ENCODE results near the gene MINAR1. TPM values are rescaled to one million over a fixed set of nuclear protein-coding genes. Genes with fewer than 3 reads are reported as not detected.

Gene MINAR1, protein sequence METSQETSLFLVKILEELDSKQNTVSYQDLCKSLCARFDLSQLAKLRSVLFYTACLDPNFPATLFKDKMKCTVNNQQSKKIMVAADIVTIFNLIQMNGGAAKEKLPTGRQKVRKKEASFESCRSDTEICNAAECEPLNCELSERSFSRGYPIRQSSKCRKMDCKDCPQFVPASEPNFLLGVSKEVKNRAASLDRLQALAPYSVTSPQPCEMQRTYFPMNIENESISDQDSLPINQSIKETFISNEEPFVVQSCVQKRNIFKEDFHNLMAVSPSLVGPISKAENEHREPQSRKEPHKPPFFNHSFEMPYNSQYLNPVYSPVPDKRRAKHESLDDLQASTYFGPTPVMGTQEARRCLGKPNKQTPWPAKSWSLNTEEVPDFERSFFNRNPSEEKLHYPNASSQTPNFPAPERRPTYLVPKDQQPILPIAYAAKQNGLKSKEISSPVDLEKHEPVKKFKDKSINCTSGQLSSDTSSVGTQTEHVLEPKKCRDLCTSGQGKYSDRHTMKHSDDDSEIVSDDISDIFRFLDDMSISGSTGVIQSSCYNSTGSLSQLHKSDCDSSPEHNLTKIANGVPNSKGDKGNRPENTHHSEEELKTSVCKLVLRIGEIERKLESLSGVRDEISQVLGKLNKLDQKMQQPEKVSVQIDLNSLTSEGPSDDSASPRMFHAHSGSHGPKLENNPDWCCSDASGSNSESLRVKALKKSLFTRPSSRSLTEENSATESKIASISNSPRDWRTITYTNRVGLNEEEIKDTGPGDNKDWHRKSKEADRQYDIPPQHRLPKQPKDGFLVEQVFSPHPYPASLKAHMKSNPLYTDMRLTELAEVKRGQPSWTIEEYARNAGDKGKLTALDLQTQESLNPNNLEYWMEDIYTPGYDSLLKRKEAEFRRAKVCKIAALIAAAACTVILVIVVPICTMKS
- polyA plus RNA-seq (2012; ENCODE audit: low read depth, missing spikeins) = 0.09 TPM

DNA sequence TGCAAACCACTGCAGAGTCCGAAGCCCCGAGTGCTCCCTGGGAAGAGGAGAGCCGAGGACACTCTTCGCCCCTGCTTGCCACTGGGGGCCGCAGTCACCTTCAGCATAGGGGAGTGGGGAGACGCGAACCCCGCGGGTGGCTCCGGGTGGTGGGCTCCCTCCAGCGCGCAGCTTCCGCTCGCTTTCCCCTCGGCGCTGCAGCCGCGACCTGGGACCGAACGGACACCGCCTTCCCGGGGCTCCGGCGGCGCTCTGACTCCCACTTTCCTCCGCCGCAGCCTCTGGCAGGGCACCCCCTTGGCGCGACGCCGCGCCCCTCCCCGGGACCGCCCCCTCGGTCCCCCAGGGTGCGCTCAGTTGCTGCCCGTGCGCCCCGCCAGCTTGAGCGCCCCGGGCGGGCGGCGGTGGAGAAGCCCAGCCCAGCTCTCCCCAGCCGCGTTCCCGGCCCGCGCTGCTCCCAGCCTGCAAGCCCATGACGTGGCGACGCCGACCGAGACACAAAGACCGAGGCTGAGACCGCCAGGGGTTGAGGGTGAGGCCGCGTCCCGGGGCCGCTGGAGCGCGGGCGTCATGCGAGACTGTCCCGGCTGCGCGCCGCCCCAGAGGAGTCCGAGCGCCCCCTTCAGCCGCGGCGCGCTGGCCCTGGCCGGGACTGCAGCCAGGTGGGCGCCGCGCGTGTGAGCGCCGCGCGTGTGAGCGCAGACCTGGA lies at the start of gene MINAR1:
MINAR1 (plus strand) TSS at position 701 of the 709 bp plus-strand sequence. CDS start 23,812 bp downstream, outside the sequence.
- TF ChIP-seq SPI1 (IDR thresholded peaks at IDR 0.05; ENCODE audit: low read depth, low read length) (no peak), PAX5 (IDR thresholded peaks at IDR 0.05; ENCODE audit: insufficient read depth, low read length, severe bottlenecking) (no peak), POU2F2 (IDR thresholded peaks at IDR 0.05; ENCODE audit: low read depth, low read length) (no peak), TAF1 (IDR thresholded peaks at IDR 0.05; ENCODE audit: low read depth, low read length) (no peak)
- peak; percentile 29 for DNase-seq (ENCODE audit: insufficient read length, low spot score)
- FAIRE-seq = no peak

DNA sequence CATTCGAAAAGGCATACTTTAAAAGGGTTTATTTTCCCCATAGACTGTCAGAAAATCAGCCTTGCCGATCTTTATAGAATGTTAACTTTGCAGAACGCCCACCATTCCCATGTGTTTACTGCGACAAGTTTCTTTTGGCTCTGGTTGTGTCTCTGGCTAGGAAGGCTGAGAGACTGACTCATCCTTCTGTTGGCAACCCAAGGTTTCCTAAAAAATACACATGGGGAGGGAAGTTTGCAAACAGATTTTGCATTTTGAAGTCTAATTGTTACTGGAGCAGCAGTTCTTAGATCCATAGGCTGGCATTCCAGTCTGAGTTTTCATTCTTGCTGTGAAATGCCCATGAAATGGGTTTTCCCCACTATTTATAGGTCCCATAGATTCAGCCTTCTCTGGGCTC lies 37.9 kb upstream of the MINAR1 start:
- FAIRE-seq = no peak
- no peak for TF ChIP-seq TAF1 (IDR thresholded peaks at IDR 0.05; ENCODE audit: low read depth, low read length)
- no peak for TF ChIP-seq SPI1 (IDR thresholded peaks at IDR 0.05; ENCODE audit: low read depth, low read length)
- no peak for TF ChIP-seq POLR2A (IDR thresholded peaks at IDR 0.05; ENCODE audit: low read depth, low read length)
- no peak for TF ChIP-seq POLR2AphosphoS5 (IDR thresholded peaks at IDR 0.05; ENCODE audit: low read depth, low read length)
- TF ChIP-seq POU2F2 (IDR thresholded peaks at IDR 0.05; ENCODE audit: low read depth, low read length) = no peak
- TF ChIP-seq PAX5 (IDR thresholded peaks at IDR 0.05; ENCODE audit: insufficient read depth, low read length, severe bottlenecking) = no peak
- no peak for DNase-seq (ENCODE audit: insufficient read length, low spot score)

DNA sequence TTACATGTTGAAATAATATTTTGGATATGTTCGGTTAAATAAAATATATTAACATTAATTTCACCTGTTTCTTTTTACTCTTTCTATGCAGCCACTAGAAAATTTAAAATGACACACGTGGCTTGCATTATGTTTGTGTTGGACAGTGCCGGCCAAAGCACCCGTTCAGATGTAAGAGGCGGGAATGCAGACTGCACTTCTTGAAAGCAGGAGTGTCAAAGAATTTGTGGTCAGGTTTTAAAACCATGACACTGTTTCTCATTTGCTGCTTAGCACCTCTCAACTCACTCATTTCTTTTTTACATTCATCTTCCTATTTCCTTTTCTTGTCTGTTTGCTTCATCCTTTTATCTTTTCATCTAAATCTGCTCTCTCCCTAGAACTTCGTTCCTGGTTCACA lies 35.3 kb upstream of the MINAR1 start:
- no peak for DNase-seq (ENCODE audit: insufficient read length, low spot score)
- TF ChIP-seq PAX5 (IDR thresholded peaks at IDR 0.05; ENCODE audit: insufficient read depth, low read length, severe bottlenecking) = no peak
- TF ChIP-seq SPI1 (IDR thresholded peaks at IDR 0.05; ENCODE audit: low read depth, low read length) = no peak
- TF ChIP-seq POU2F2 (IDR thresholded peaks at IDR 0.05; ENCODE audit: low read depth, low read length) = no peak
- TF ChIP-seq TAF1 (IDR thresholded peaks at IDR 0.05; ENCODE audit: low read depth, low read length) = no peak
- no peak for FAIRE-seq

DNA sequence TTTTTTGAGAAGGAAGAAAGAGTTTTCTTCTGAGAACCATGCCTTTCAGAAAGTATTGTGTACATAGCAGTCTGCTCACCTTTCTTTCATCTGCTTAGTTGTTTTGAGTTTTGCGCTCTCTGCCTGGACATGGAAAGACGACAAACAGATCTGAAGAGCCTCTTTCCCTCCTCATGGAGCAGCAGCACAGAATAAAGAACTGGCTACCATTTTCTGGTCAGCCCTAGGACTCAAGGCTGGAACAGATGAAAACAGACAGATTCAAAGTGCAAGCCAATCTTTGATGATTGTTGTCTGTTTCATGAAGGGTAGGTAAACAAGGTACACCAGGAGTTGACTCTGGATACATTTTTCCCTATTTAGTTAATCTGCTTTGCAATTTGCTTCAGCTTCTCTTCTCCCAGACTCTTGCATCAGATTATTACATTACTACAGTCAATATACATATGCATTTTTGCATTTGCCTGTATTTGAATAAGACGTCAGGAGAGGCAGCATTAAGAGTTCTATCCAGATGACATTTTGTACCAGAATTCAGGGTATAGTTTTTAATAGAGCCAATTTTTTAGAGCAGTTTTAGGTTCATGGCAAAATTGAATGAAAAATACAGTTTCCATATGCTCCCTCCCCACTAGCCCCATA lies 34.7 kb upstream of the MINAR1 start:
- no peak for TF ChIP-seq POLR2A (IDR thresholded peaks at IDR 0.05; ENCODE audit: low read depth, low read length)
- no peak for TF ChIP-seq SPI1 (IDR thresholded peaks at IDR 0.05; ENCODE audit: low read depth, low read length)
- FAIRE-seq (no peak), DNase-seq (ENCODE audit: insufficient read length, low spot score) (no peak)

DNA sequence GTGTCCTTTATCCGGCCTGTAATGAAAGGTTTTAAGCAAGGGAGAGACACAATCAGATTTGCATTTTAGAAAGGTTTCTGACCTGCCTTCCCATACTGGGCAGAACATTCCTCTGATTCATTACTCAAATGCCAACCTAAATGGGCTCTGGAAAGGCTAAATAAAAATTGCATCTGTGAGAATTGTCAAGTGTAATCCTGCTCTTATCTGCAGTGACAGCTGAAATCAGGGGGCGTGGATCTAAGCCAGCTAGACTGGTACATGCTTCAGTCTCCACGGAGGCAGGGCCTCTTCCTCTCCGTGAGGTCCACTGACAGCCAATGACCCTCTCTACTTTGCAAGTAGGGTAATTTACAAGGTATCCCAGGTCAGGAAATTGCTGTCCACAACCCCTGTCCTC lies 32.5 kb upstream of the MINAR1 start:
- no peak for TF ChIP-seq SPI1 (IDR thresholded peaks at IDR 0.05; ENCODE audit: low read depth, low read length)
- TF ChIP-seq POU2F2 (IDR thresholded peaks at IDR 0.05; ENCODE audit: low read depth, low read length) = no peak
- no peak for TF ChIP-seq POLR2AphosphoS5 (IDR thresholded peaks at IDR 0.05; ENCODE audit: low read depth, low read length)
- TF ChIP-seq POLR2A (IDR thresholded peaks at IDR 0.05; ENCODE audit: low read depth, low read length) = no peak
- TF ChIP-seq TAF1 (IDR thresholded peaks at IDR 0.05; ENCODE audit: low read depth, low read length) = no peak
- no peak for TF ChIP-seq PAX5 (IDR thresholded peaks at IDR 0.05; ENCODE audit: insufficient read depth, low read length, severe bottlenecking)
- FAIRE-seq (no peak), DNase-seq (ENCODE audit: insufficient read length, low spot score) (no peak)

DNA sequence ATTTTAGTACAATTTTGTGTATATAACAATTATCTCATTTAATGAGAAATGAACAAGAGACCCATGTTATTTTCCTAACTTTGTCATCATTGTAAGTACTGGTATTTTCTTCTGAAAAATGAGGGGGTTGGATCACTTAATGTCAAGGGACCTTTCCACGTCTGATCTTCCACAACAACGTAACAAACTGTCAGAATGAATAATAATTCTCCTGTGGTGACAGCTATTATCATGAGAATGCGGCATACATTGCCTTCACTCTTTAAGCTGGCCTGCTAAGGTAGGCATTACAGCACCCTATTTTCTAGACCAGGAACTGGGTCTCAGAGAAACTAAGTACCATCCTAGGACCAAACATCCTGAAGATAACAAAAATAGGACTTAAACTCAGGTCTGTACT lies 31.5 kb upstream of the MINAR1 start:
- FAIRE-seq = no peak
- DNase-seq (ENCODE audit: insufficient read length, low spot score) = no peak
- TF ChIP-seq POLR2A (IDR thresholded peaks at IDR 0.05; ENCODE audit: low read depth, low read length) (no peak), PAX5 (IDR thresholded peaks at IDR 0.05; ENCODE audit: insufficient read depth, low read length, severe bottlenecking) (no peak), POU2F2 (IDR thresholded peaks at IDR 0.05; ENCODE audit: low read depth, low read length) (no peak), SPI1 (IDR thresholded peaks at IDR 0.05; ENCODE audit: low read depth, low read length) (no peak), POLR2AphosphoS5 (IDR thresholded peaks at IDR 0.05; ENCODE audit: low read depth, low read length) (no peak), TAF1 (IDR thresholded peaks at IDR 0.05; ENCODE audit: low read depth, low read length) (no peak)

DNA sequence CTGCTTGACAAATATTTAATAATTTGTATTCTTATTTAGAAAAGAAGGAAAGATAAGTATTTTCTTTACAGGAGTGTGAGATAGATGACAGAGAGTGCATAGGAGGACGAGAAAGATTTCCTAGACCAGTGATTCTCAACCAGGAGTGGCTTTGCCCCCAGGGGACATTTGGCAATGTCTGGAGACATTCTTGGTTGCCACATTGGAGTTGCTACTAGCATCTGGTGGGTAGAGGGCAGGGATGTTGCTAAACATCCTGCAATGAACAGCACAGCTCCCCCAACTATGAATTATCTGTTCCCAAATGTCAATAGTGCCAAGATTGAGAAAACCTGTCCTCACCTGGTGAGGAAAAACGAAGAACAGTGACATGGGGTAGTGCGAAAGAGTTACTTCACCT lies 30.8 kb upstream of the MINAR1 start:
- TF ChIP-seq POLR2A (IDR thresholded peaks at IDR 0.05; ENCODE audit: low read depth, low read length) (no peak), POLR2AphosphoS5 (IDR thresholded peaks at IDR 0.05; ENCODE audit: low read depth, low read length) (no peak), TAF1 (IDR thresholded peaks at IDR 0.05; ENCODE audit: low read depth, low read length) (no peak), SPI1 (IDR thresholded peaks at IDR 0.05; ENCODE audit: low read depth, low read length) (no peak), PAX5 (IDR thresholded peaks at IDR 0.05; ENCODE audit: insufficient read depth, low read length, severe bottlenecking) (no peak), POU2F2 (IDR thresholded peaks at IDR 0.05; ENCODE audit: low read depth, low read length) (no peak)
- no peak for FAIRE-seq
- no peak for DNase-seq (ENCODE audit: insufficient read length, low spot score)

DNA sequence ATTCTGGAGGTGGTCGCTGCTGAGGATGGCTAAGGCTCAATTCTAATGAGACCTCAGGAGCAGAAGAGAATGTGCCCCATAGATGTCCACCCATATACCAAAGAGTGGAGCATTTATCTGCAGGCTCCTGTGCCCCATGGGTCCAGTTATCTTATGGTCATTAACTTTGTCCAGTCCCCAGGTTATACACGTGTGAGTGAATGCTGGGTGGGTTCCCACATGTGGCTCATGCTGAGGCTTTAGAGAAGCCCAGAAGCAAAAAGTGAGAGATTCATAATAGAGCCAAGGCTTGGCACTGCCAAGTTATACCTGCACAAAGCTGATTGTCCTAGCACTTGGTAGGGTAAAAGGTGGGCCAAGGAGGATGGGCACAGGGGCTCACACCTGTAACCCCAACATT lies 30.0 kb upstream of the MINAR1 start:
- no peak for DNase-seq (ENCODE audit: insufficient read length, low spot score)
- FAIRE-seq = no peak

DNA sequence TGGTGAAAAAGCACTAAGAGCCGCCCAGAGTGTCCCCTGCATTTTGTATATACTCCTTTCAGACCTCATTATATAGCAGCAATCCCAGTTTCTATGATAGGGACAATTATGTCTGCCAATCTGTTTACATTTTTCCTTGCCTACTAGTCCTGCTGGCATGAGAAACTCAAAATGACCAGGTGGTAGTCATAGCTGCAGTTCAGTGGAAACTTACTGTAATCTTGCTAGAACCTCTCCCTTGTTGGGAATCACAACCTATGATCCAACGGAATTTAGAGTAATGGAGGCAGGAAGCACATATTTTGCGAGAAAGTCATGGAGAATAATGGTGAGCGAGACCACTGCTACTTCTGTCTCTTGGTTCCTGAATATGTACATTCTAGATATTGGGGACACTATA lies 28.6 kb upstream of the MINAR1 start:
- FAIRE-seq (no peak), DNase-seq (ENCODE audit: insufficient read length, low spot score) (no peak)
- TF ChIP-seq PAX5 (IDR thresholded peaks at IDR 0.05; ENCODE audit: insufficient read depth, low read length, severe bottlenecking) (no peak), POU2F2 (IDR thresholded peaks at IDR 0.05; ENCODE audit: low read depth, low read length) (no peak), TAF1 (IDR thresholded peaks at IDR 0.05; ENCODE audit: low read depth, low read length) (no peak), POLR2AphosphoS5 (IDR thresholded peaks at IDR 0.05; ENCODE audit: low read depth, low read length) (no peak), POLR2A (IDR thresholded peaks at IDR 0.05; ENCODE audit: low read depth, low read length) (no peak), SPI1 (IDR thresholded peaks at IDR 0.05; ENCODE audit: low read depth, low read length) (no peak)

More for the DNA sequence above, 30.0 kb upstream of the MINAR1 start:
- TF ChIP-seq POLR2AphosphoS5 (IDR thresholded peaks at IDR 0.05; ENCODE audit: low read depth, low read length) (no peak), POLR2A (IDR thresholded peaks at IDR 0.05; ENCODE audit: low read depth, low read length) (no peak), SPI1 (IDR thresholded peaks at IDR 0.05; ENCODE audit: low read depth, low read length) (no peak), POU2F2 (IDR thresholded peaks at IDR 0.05; ENCODE audit: low read depth, low read length) (no peak)
